22Rv1 (cell line): Measurements from ENCODE around the gene EPN1.

Experiments
- H3K27ac ChIP-seq: fragments of 450-650 bp; 2 replicates; pipeline ENCODE4 v1.5.1; 2017
- ZFX ChIP-seq: fragments of 450-650 bp; IDR thresholded peaks from 2 replicates; pipeline ENCODE4 v1.6.1; 2017; ENCODE audit warnings: antibody characterized with exemption, borderline replicate concordance
- TF ChIP-seq, protein P1 (sequence below): fragments of 450-650 bp; IDR thresholded peaks from 2 replicates; pipeline ENCODE4 v1.5.1; 2017; ENCODE audit warnings: mild to moderate bottlenecking

Gene EPN1

GRCh38 chr19:55647732-55648584 is 27.1 kb upstream of the EPN1 start, which contains the start of gene CCDC106:
Gene CCDC106, plus strand, starts transcription at chr19:55648212. Its CDS starts 835 bp downstream, at chr19:55649047.
- peak within 1 kb of the TSS; percentile 85 for H3K27ac ChIP-seq
- TF ChIP-seq, protein P1, sequence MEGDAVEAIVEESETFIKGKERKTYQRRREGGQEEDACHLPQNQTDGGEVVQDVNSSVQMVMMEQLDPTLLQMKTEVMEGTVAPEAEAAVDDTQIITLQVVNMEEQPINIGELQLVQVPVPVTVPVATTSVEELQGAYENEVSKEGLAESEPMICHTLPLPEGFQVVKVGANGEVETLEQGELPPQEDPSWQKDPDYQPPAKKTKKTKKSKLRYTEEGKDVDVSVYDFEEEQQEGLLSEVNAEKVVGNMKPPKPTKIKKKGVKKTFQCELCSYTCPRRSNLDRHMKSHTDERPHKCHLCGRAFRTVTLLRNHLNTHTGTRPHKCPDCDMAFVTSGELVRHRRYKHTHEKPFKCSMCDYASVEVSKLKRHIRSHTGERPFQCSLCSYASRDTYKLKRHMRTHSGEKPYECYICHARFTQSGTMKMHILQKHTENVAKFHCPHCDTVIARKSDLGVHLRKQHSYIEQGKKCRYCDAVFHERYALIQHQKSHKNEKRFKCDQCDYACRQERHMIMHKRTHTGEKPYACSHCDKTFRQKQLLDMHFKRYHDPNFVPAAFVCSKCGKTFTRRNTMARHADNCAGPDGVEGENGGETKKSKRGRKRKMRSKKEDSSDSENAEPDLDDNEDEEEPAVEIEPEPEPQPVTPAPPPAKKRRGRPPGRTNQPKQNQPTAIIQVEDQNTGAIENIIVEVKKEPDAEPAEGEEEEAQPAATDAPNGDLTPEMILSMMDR, result no peak
- TF ChIP-seq ZFX, result no peak

DNA sequence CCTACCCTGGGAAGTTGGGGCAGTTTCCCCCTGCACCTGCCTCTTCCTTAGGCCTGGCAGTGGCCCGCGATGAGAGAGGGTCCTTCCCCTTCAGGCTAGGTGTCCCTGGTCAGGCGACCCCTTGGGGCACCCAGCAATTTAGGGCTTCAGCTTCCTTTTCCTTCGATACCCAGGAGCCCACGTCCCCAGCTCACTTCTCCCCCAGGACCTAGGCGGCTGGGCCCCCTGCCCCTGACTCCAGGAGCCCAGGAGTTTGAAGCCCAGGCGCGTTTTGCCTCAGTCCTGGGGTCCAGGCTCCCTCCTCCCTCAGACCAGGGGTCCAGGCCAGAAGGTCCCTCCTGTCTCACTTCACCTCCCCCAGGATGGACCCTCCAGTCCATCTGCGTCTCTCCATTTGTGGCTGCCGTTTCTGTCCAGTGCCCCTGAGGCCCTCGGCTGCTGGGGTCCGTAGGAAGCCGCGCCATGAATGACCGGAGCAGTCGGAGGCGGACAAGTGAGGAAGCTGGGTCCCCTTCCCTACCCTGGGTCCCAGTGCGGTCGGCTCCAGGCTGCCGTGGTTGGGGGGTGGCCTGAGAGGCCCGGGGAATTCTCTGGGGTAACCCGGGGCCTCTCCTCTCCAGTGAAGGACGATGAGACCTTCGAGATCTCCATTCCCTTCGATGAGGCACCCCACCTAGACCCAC is 26.3 kb upstream of the EPN1 start:
- TF ChIP-seq, protein P1, result no peak
- TF ChIP-seq ZFX, result no peak
- peak overlapping the region; percentile 85 for H3K27ac ChIP-seq

DNA sequence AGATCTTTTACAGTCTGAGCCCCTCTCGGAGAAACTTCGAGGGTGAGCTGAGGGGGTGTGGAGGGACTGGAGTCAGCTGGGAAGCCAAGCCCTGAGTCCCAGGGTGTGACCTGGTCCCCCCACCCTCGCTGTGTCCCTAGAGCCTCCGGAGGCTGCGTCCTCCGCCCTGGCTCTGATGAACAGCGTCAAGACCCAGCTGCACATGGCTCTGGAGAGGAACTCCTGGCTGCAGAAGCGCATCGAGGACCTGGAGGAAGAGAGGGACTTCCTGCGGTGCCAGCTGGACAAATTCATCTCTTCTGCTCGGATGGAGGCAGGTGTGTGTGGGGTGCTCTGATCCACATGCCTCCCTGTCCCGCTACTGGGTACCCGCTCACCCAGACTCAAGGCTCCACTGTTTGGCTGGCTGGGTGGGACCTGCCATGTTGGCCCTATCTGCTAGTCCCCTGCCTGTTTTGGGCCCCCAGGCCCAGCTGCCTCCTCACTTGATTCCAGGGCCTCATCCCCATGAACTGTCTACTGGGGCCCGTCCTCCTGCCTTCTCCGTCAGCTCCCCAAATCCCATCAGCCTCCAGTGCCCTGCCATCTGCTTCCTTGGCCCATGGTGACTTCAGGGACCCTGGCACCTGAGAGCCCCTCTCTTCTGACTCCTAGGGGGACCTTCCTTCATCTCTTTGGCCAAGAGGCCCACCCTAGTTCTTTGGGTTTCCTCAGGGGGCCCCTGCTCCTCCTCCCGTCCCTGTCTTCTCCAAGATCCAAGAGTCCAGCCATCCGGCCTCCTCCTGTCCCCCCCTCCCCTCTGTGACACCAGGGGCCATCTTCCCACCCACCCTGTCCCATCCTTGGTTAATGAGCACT is 25.5 kb upstream of the EPN1 start:
- TF ChIP-seq, protein P1, result no peak
- H3K27ac ChIP-seq, result peak overlapping the region; percentile 85

DNA sequence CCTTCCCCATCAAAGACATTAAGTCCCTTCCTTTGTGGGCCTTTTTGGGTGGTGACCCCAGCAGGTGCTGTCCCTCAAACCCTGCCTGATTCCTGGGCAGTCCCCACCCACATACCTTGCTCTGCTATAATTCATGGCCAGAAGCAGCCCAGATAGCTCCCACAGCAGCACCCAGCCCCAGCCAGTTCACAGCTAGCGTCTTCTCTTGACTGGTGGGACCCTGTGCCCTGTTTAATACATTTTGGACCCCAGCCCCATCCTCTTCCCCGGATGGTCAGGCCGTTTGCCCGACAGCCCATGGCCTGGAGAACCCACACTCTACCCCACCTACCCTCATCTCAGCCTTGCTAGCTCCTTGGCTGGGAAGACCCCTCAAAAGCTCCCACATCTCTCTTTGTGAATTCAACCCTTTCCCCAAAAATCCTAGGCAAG is 24.9 kb upstream of the EPN1 start:
- no peak overlapping the region for H3K27ac ChIP-seq

GRCh38 chr19:55650602-55651230 is 24.3 kb upstream of the EPN1 start:
- no peak overlapping the region for H3K27ac ChIP-seq
- TF ChIP-seq, protein P1, result no peak
- TF ChIP-seq ZFX, result no peak

More for the DNA sequence above, 24.9 kb upstream of the EPN1 start:
- TF ChIP-seq, protein P1, result no peak
- no peak for TF ChIP-seq ZFX

GRCh38 chr19:55651236-55651635 is 23.8 kb upstream of the EPN1 start:
- H3K27ac ChIP-seq, result no peak overlapping the region

More at GRCh38 chr19:55651236-55651635, 23.8 kb upstream of the EPN1 start:
- TF ChIP-seq, protein P1, result no peak
- no peak for TF ChIP-seq ZFX
